ENCODE data around the gene KBTBD13.
"Not testable (repeated sequence)": the region's sequence is repeated elsewhere in the genome, so short reads cannot be mapped to it uniquely, and the experiment has no call there.

The KBTBD13 gene

DNA sequence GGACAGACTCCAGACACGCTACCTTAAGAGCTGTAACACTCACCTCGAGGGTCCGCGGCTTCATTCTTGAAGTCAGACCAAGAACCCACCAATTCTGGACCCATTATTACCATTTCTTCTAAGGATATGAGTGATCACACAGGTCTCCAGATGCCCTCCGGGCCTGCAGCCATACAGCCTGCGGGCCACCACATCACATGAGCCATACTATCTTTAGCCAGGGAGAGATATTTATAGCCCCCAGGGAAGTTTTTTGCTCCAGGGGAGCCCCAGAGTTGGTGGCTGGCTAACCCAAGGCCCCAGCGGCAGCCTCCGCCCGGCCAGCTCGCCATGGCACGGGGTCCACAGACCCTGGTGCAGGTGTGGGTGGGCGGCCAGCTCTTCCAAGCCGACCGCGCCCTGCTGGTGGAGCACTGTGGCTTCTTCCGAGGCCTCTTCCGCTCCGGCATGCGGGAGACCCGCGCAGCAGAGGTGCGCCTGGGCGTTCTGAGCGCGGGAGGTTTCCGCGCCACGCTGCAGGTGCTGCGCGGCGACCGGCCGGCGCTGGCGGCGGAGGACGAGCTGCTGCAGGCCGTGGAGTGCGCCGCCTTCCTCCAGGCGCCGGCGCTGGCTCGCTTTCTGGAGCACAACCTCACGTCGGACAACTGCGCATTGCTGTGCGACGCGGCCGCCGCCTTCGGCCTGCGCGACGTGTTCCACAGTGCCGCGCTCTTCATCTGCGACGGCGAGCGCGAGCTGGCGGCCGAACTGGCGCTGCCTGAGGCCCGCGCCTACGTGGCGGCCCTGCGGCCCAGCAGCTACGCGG, at the start of gene KBTBD13:
KBTBD13 (plus strand) TSS at position 261 of the 805 bp plus-strand sequence; CDS start at position 331, 70 bp downstream.
- DNase-seq (ENCODE audit: low read depth in 3 of 3, low spot score in 1 of 3), result no peak

DNA sequence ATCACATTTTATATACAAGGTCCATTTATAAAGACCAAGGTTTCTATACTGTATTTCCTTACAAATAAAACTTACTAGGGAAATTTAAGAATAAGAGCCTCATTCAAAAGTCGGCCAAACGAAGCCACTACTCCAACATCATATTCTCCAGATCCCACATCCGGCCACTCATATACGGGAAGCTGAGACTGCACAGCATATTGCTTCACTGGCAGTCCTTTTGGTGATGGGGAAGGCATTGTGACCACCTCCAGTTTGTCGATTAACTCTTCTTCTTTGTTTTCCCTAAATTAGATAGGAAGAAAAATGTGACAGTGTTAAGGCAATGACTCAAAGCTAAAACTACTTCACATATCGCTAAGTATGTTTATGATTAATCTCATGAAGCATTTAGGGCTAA, 49.8 kb upstream of the KBTBD13 start:
- DNase-seq (ENCODE audit: low read depth in 3 of 3, low spot score in 1 of 3), result no peak

DNA sequence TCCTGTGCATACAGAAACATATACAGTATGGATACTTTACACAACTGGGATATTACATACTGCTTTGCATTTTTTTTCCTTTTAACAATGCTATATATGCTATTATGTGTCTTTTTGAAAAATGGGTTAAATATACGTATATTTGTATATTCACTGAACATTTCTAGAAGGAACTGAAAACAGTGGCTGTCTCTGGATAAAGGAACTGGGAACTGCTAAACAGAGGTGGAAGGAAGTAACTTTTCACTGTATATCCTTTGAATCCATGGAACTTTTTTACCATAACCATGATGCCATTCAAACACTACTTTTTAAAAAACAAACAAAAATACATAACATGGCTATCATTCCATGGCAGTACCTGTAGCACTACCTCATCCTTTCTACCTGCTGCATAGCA, 49.0 kb upstream of the KBTBD13 start:
- DNase-seq (ENCODE audit: low read depth in 3 of 3, low spot score in 1 of 3), result no peak

DNA sequence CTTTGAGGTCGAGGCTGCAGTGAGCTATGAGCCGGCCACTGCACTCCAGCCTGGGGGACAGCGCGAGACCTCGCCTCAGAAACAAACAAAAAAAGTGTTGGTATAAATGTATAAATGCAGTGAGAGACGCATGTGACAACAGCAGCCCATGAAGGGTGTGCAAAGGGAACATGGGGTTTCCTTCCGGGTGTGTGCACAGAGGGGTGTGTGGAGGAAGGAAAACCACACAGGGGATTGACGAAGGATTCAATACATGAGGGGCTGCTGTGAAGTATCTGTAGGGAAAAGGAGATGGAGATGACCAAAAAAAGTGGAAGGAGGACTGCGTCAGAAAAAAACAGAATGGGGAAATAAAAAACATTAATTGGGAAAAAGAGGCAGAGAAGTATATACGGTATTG, 48.2 kb upstream of the KBTBD13 start:
- no peak for DNase-seq (ENCODE audit: low read depth in 3 of 3, low spot score in 1 of 3)

DNA sequence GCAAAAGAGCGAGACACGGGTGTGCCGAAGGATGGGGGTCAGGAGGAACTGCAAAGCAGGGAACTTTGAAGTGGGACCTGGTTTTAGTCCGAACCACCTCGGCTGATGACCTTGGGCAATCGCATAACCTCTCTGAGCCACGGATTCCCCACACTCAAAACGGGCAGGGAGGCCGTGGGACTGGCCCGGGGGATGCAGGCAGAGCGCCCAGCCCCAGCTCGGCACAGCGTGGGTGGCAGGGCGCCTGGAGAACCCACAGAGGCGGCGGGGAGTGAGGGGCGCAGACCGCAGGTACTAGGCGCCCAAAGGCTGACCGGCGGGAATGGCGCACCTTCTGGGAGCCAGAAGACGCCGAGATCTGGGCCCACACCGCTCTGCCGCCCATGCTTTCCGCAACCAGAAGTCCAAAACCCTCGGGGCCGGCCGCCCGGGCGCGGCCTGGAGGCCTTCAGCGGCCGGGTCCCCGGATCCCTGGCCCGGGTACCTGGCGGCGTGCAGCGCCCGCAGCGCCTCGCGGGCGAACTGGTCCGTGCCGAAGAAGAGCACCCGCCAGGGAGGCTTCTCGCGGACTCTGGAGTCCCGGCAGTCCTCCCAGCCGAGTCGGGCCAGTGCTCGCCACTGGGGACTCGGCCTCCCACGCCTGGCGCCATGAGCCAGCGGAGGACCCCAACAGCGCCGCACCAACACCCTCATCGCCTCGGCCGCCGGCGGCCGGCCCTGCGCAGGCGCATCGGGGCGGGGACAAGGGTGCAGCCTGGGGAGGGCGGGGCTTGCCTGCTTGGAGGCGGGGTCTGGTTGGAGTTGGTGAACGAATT, 47.4 kb upstream of the KBTBD13 start, which contains the start of gene MTFMT:
MTFMT (minus strand) TSS at position 719 of the 815 bp plus-strand sequence; CDS start at position 693, 26 bp downstream.
- DNase-seq (ENCODE audit: low read depth in 3 of 3, low spot score in 1 of 3), result peak; percentile 79 to 97 (median 86)

DNA sequence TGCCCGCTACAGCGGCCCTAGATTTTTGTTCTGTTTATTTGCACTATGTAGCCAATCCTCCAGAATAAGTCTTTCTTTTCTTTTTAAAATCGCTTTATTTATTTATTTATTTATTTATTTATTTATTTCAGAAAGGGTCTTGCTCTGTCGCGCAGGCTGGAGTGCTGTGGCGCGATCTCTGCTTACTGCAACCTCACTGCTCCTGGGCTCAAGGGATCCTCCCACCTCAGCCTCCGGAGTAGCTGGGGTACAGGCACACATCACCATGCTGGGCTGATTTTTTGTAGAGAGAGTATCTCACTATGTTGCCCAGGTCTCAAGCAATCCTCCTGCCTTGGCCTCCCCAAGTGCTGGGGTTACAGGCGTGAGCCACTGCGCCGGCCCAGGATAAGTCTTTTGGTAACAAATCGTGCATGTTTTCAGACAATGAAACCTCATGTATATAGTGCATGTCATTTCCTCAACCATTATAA, 46.8 kb upstream of the KBTBD13 start:
- no peak for DNase-seq (ENCODE audit: low read depth in 3 of 3, low spot score in 1 of 3)

DNA sequence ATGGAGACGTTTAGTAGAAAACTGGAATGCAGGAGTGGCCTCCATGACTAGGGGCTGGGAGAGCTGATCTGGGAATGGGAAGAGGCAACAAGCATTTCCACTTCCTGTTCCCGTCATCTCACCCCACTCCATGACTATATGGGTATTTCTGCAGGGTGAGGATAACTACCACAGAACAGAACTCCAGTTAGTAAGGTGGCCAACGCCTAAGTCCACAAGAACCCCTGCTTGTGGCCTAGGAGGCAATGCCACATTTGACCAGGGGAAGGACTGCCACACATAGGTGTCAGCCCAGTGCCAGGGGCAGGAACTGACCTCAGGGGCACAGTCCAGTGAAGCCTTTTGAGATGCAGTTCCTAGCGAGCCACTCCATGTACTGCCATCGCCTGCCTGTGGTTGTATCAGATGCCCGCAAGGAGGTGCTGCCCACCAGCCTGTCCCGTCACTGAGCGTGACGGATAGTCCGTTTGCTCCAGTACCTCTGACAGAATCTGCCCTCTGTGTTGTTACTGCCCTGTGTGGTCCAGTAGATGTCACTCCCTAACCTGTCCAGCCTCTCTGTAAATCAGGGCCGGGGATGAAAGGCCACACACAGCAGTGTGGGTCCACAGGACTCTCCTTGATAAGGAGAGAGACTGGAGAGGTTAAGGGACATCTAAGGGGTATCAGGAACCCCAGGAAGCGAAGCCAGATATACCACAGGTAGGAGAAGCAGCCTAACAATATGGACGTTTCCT, 43.6 kb upstream of the KBTBD13 start:
- no peak for DNase-seq (ENCODE audit: low read depth in 3 of 3, low spot score in 1 of 3)

DNA sequence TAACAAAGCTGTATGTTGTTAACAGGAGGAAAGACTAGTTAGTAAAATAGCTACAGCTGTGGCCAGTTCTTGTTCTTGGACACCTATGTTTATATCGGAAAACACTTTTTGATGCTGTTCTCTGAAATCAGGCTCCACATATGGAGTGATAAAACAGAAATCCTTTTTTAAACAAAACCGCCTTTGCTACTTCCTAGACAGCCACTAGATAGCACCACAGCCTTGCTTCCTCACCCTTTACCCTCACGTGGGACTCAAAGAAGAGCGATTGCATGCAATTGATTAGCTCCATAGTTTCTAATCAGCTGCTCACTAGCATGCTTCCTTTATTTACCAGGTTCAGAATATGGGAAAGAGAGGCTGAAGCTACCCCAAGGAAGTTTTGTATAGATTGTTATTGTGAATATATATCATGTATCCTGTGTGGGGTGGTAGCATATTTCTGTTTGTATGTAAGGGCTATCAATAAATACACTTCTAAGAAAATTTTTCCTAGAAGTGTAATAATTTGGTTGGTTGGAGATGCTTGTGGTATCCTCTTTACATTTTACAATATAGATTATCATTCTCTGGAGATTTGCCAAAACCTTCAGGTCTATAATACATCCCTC, 42.8 kb upstream of the KBTBD13 start:
- no peak for DNase-seq (ENCODE audit: low read depth in 3 of 3, low spot score in 1 of 3)

DNA sequence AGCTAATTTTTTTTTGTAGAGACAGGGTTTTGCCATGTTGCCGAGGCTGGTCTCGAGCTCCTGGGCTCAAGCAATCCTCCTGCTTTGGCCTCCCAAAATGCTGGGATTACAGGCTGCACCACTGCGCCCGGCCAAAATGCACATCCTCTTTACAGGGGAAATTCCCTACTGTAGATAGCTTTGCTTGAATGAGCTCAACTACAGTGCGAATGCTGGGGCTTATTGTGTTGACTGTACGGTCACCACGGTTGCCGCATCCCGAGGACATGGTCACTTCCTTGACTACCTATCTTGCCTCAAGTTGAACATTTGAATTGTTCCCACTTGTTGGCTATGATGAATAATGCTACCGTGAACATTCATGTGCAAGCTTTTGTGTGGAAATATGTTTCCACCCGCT, 41.8 kb upstream of the KBTBD13 start:
- DNase-seq (ENCODE audit: low read depth in 3 of 3, low spot score in 1 of 3), result no peak

DNA sequence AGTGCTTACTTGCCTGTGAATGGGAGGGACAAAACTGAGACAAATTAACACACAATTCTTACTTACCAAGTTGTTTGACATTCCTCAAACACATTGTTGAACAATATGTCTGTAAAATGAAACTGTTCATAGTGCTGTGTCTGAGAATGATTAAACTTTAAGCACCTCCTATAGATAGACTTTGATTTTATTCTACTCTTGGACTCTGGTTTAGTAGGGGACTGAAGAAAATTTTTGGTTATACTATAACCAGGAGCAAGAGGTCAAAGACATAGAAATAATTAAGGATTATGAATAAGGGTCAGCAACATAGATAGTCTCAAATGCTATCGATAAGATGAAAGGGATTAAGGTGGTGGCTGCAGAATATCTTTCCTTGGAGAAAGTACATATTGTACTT, 39.2 kb upstream of the KBTBD13 start:
- DNase-seq (ENCODE audit: low read depth in 3 of 3, low spot score in 1 of 3), result no peak

DNA sequence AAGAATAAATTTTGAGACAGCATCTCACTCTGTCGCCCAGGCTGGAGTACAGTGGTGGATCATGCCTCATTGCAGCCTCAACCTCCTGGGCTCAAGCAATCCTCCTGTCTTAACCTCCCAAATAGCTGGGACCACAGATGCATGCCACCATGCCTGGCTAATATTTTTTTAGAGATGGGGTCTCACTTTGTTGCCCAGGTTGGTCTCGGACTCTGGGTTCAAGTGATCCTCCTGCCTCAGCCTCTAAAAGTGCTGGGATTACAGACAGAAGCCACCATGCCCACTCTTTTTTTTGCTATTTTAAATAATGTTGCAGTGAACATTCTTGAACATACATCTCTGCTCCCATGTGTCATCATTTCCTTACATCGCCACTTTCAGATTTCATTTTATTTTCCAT, 38.1 kb upstream of the KBTBD13 start:
- DNase-seq (ENCODE audit: low read depth in 3 of 3, low spot score in 1 of 3), result no peak

DNA sequence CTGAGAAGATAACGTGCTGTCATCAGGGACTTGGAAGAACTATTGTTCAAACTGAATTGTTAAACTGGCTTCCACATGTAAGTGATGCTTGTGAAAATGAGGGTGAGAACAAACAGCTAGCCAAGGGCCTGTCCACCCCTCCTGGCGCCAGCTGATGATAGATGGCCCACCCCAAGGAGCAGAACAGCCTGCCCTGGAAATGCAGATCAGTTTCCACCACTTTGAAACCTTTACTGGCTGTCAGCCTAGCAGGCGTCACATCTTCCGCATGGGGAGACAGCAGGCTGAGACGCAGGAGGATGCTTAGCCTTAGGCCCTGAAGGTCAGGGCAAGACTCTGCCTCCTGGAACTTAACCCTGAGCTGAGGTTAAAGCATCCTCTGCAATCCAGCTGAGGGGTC, 37.7 kb upstream of the KBTBD13 start:
- no peak for DNase-seq (ENCODE audit: low read depth in 3 of 3, low spot score in 1 of 3)

DNA sequence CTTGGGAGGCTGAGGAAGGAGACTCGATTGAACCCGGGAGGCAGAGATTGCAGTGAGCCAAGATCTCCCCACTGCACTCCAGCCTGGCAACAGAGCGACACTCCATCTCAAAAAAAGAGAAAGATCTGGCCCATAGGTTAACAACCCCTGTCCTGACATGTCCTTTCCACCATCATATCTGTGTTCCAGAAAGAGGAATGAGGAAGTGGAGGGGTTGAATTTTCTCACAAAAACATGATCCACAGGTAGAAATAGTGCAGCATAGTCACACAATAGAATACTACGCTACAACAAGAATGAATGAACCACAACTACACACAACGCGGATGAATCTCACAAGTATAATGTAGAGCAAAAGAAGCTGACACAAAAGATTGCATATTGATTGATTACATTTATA, 36.1 kb upstream of the KBTBD13 start:
- DNase-seq (ENCODE audit: low read depth in 3 of 3, low spot score in 1 of 3), result no peak

DNA sequence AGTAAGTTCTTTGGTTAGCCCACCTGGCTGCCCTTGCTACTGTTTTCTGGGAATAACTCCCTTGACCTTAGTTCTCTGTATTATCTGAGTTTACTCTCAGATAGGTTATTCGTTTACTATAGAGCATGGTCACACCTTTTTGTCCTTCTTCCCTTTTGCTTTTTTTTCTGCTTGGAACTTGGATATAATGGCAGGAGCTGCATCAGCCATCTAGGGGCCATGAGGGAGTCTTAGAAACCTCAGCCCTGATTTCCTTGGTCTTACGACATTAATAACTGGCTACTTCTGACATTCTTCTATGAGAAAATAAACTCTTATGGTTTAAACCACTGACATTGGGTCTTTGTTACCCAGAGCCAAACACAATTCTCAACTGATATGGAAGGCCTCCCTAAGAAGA, 34.8 kb upstream of the KBTBD13 start:
- no peak for DNase-seq (ENCODE audit: low read depth in 3 of 3, low spot score in 1 of 3)

DNA sequence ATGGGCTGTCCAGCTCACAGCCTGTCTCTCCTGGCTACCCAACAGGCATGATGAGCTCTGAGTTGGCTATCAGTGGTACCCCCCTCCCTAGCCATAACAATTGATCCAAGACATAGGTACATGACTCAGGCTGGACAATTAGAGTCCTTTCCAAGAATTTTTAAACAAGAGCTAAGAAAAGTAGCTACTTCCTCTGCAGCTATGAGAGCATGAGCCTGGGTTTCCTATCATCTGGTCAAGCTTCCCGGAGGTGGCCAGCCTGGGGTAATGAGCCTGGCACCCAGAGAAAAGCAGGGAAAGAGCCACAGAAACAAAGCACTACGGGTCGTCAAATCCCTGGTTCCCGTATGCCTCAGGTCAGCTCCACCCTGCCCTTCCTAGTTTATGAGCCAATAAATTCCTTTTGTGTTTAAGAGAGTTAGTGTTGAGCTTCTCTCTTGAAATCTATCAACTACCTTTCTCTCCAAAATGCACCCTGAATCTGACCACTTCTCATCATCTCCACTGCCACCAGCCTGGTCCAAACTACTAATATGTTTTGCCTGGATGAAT, 33.7 kb upstream of the KBTBD13 start:
- no peak for DNase-seq (ENCODE audit: low read depth in 3 of 3, low spot score in 1 of 3)

DNA sequence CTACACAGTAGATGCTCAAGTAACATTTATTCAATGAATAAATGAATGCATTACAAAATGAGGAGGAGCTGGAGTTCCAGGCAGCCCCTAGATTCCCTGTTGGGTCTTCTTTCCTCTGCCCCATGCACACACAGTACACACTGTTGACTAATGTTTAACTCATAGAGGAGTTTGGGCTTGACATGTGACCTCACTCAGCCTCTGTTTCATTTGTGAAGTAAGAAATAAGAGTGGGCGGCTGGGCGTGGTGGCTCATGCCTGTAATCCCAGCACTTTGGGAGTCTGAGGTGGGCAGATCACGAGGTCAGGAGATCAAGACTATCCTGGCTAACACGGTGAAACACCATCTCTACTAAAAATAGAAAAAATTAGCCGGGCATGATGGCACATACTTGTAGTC, 32.3 kb upstream of the KBTBD13 start:
- not testable (repeated sequence) for DNase-seq (ENCODE audit: low read depth in 3 of 3, low spot score in 1 of 3)

DNA sequence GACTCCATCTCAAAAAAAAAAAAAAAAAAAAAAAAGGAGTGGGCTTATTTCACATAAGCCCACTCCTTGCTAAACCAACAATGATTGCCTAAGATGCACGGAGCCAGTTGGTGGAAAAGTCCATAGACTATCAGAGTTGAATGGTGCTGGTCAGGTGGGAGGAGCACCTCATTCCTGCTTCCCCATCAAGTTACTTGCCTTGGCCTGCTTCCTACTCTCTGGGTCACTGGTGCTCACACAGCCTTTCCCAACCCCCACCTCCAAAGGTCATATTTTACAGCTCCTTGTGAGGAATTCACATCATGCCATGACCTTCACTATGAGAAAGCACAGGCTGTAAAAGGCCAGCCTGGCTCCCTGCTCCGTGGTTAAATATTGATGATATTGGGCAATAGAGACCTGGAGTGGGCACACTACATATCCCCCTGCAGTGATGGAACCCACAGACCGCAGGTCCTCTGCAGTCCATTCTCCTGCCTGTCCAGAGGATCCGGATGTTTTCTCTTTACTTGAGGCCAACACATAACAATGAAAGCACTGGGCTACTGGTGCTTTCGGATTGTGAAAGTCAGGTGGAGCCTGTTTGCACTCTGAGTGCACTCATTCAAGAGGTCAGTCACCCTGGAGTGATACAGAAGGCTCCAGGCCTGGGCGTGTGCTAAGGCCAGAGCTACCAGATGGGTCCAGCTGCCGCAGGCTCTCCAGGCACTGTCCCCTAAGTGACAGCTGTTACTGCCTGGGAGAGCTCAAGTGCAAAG, 31.6 kb upstream of the KBTBD13 start, which contains the start of gene SLC51B:
SLC51B (plus strand) TSS at position 664 of the 758 bp plus-strand sequence. CDS start 4,618 bp downstream, outside the sequence.
- no peak for DNase-seq (ENCODE audit: low read depth in 3 of 3, low spot score in 1 of 3)

DNA sequence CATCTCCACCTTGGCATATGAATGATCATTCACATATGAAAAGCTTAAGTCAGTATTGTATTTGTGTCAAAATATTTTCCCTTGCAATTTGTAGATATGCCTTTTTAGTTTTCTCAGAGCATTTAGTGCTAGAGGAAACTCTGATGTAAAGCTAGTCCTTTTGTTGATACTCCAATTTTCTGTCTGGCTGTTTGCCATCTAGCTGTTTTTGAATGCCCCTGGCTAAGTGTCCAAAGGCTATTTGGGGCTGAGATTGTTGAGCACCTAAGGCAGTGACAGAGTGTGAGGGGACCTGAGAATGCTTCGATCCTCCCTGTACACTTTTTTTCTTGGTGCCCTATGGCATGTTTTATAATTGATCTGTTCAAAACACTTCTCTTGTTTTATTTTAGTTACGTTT, 28.3 kb upstream of the KBTBD13 start:
- DNase-seq (ENCODE audit: low read depth in 3 of 3, low spot score in 1 of 3), result no peak

DNA sequence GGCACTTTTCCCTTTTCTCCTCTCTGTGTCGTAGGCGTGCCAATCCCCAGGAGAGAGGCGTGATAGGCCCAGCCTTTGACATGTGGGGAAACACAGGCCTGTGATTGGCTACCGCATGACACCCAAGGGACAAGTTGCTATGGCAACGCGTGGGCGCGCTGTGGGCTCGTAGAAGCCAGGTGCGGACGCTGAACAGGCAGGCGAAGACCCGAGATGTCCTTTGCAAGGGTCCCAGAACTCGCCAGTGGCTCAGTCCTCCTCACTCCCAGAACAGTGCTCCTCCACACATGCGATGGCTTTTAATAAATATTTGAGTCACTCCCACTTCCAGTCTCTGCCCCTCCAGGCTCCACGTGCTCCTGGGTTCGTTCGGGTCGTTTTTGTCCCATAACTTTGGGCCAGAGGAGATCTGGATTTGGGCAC, 27.1 kb upstream of the KBTBD13 start:
- peak; percentile 63 to 79 (median 69) for DNase-seq (ENCODE audit: low read depth in 3 of 3, low spot score in 1 of 3)

DNA sequence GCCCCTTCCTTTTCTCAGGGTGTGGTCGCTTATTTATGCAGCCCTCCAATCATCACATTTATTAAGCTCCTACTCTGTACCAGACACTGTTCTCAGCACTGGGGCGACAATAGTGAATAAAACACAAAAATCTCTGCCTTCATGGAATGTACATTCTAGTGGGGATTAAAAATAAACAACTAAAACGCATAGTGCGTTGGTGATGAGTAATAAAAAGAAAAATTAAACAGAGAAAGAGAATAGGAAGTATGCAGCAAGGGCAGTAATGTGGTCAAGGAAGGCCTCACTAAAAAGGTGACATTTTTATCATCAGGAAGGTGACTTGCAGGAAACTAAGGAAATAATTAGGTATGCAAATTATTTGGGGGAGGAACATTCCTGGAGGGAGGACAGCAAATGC, 26.3 kb upstream of the KBTBD13 start:
- no peak for DNase-seq (ENCODE audit: low read depth in 3 of 3, low spot score in 1 of 3)
